Liver (tissue), 3 donors: Measurements from ENCODE around the gene TMEM63B.

Source experiments
- ATF3 ChIP-seq: IDR thresholded peaks from 2 replicates; pipeline ENCODE4 v1.6.1; 2016; ENCODE audit warnings: antibody characterized with exemption
- CTCF ChIP-seq: fragments of 150-350 bp; IDR thresholded peaks from 2 replicates; pipeline ENCODE4 v1.5.1; 2017; ENCODE audit warnings: improper control_type of control experiment, low read depth, low read length; ENCODE audit not compliant: missing input control
- EGR1 ChIP-seq, 2 donors: IDR thresholded peaks; 2 replicates each; pipeline ENCODE4 v1.6.1; 2016 to 2018; ENCODE audit warnings: antibody characterized with exemption in 2 of 2, low read depth in 2 of 2
- FOXA1 ChIP-seq: IDR thresholded peaks from 2 replicates; pipeline ENCODE4 v1.6.1; 2016; ENCODE audit warnings: antibody characterized with exemption
- GABPA ChIP-seq, 2 donors: IDR thresholded peaks in 1 of 2; conservative IDR thresholded peaks in 1 of 2; 2 replicates each; pipeline ENCODE4 v1.6.1; 2016; ENCODE audit warnings: antibody characterized with exemption in 2 of 2, mild to moderate bottlenecking in 1 of 2, moderate library complexity in 1 of 2
- HNF4A ChIP-seq, 2 donors: conservative IDR thresholded peaks; 2 replicates each; pipeline ENCODE4 v1.6.1; 2016; ENCODE audit warnings: antibody characterized with exemption in 2 of 2, mild to moderate bottlenecking in 2 of 2
- HNF4G ChIP-seq: IDR thresholded peaks from 2 replicates; pipeline ENCODE4 v1.6.1; 2016; ENCODE audit warnings: antibody characterized with exemption
- MAX ChIP-seq: IDR thresholded peaks from 2 replicates; pipeline ENCODE4 v1.6.1; 2016; ENCODE audit warnings: antibody characterized with exemption
- RAD21 ChIP-seq, 2 donors: IDR thresholded peaks; 2 replicates each; pipeline ENCODE4 v1.6.1; 2016; ENCODE audit warnings: antibody characterized with exemption in 2 of 2, mild to moderate bottlenecking in 2 of 2
- REST ChIP-seq: IDR thresholded peaks from 2 replicates; pipeline ENCODE4 v1.6.1; 2016; ENCODE audit warnings: antibody characterized with exemption, mild to moderate bottlenecking
- SP1 ChIP-seq: IDR thresholded peaks from 2 replicates; pipeline ENCODE4 v1.6.1; 2018; ENCODE audit warnings: antibody characterized with exemption, mild to moderate bottlenecking
- TAF1 ChIP-seq: conservative IDR thresholded peaks from 2 replicates; pipeline ENCODE4 v1.6.1; 2016; ENCODE audit warnings: antibody characterized with exemption, mild to moderate bottlenecking
- YY1 ChIP-seq: IDR thresholded peaks from 2 replicates; pipeline ENCODE4 v1.6.1; 2016; ENCODE audit warnings: antibody characterized with exemption, mild to moderate bottlenecking
- donor health status: healthy.
- donor health status: healthy.

- TF ChIP-seq ATF3 (no peak), CTCF (no peak), TAF1 (no peak), REST (no peak), RAD21 (IDR thresholded peaks at IDR 0.05) (no peak), MAX (no peak), HNF4G (no peak), GABPA (IDR thresholded peaks at IDR 0.05 in 1 of 2, conservative IDR thresholded peaks at IDR 0.05 in 1 of 2) (no peak), HNF4A (conservative IDR thresholded peaks at IDR 0.05) (no peak), SP1 (no peak), YY1 (no peak), EGR1 (IDR thresholded peaks at IDR 0.05; ENCODE audit: low read depth in 2 of 2) (no peak), FOXA1 (no peak)
Measured at GRCh38 chr6:44080561-44081521, 46.5 kb upstream of the TMEM63B start.
